HepG2 (cell line): Measurements from ENCODE around the gene SMIM44. TPM values are rescaled to one million over a fixed set of nuclear protein-coding genes. Genes with fewer than 3 reads are reported as not detected.

Experiments
- ATAC-seq: fragments of 200-7000 bp; cut with Tn5 transposase; 3 replicates; pipeline ENCODE4 v1.9.1; 2020; ENCODE audit warnings: mild to moderate bottlenecking, moderate library complexity
- BruUV-seq: library from RNA; stranded (reverse); fragments of 400-500 nt; replicated peaks from 2 replicates; lab custom pipeline; 2021; lab: Mats Ljungman, UMichigan
- CTCF ChIA-PET: fragments of 300-600 bp; formaldehyde crosslinking; extraction: SDS; loops from one replicate; lab custom pipeline; 2021; ENCODE audit warnings: low total read pairs, inconsistent platforms, low intra/inter-chr PET ratio; lab: Yijun Ruan, JAX
- POLR2A ChIA-PET: fragments of 350-600 bp; sonication (Branson Sonifier 250); formaldehyde crosslinking; loops from one replicate; lab custom pipeline; 2020; ENCODE audit warnings: antibody characterized with exemption, inconsistent platforms; lab: Yijun Ruan, JAX
- DNase-seq: peaks from one replicate; pipeline ENCODE4 v3.0.0-alpha.2; 2015; ENCODE audit warnings: low spot score
- FAIRE-seq: peaks from 3 replicates; lab custom pipeline; 2011; peaks lifted over from hg19 to GRCh38; lab: Jason Lieb, UNC
- H2AFZ ChIP-seq: one replicate; pipeline ENCODE4 v1.6.1; 2011; ENCODE audit warnings: low read length, inconsistent platforms
- H3K27ac ChIP-seq: fragments of 300-600 bp; 3 replicates; pipeline ENCODE4 v1.8.0; 2011; ENCODE audit warnings: mixed run types, mild to moderate bottlenecking, mixed read lengths, low read length, inconsistent platforms; ENCODE audit not compliant: insufficient read depth; ENCODE audit errors: extremely low read length
- H3K27me3 ChIP-seq, 2 experiments: fragments of 200-600 bp in 1 of 2; 2 replicates in 1 of 2; 3 replicates in 1 of 2; pipeline versions ENCODE4 v1.6.0 to v1.8.0; 2011; ENCODE audit warnings: low read length in 2 of 2, mild to moderate bottlenecking in 2 of 2, moderate library complexity in 2 of 2, inconsistent platforms in 1 of 2; ENCODE audit not compliant: insufficient read depth in 2 of 2, control insufficient read depth in 1 of 2
- H3K36me3 ChIP-seq, 2 experiments: fragments of 200-600 bp in 1 of 2; replicated peaks in 1 of 2; 2 replicates in 1 of 2; 3 replicates in 1 of 2; pipeline versions ENCODE4 v1.5.1 to v1.8.0; 2011; ENCODE audit warnings: low read length in 2 of 2, inconsistent platforms in 1 of 2; ENCODE audit not compliant: insufficient read depth in 2 of 2, control insufficient read depth in 1 of 2
- H3K4me1 ChIP-seq: 2 replicates; pipeline ENCODE4 v1.5.1; 2012; ENCODE audit warnings: low read length, inconsistent platforms; ENCODE audit not compliant: insufficient read depth
- H3K4me2 ChIP-seq: 2 replicates; pipeline ENCODE4 v1.6.0; 2011; ENCODE audit warnings: low read depth, low read length, inconsistent platforms
- H3K4me3 ChIP-seq, 3 experiments: fragments of 200-600 bp in 1 of 3; sonication (generic), shearing (Covaris generic) in 1 of 3; replicated peaks in 1 of 3; 2 replicates each; pipeline ENCODE4 v1.5.1; 2011 to 2016; ENCODE audit warnings: low read length in 3 of 3, inconsistent platforms in 2 of 3, low read depth in 2 of 3, mild to moderate bottlenecking in 2 of 3, control low read depth in 1 of 3, mixed read lengths in 1 of 3; ENCODE audit not compliant: insufficient read depth in 1 of 3
- H3K79me2 ChIP-seq: one replicate; pipeline ENCODE4 v1.6.1; 2011; ENCODE audit warnings: low read length, inconsistent platforms; ENCODE audit not compliant: insufficient read depth
- H3K9ac ChIP-seq: 2 replicates; pipeline ENCODE4 v1.6.0; 2011; ENCODE audit warnings: mild to moderate bottlenecking, low read depth, low read length, inconsistent platforms; ENCODE audit not compliant: insufficient read depth
- H3K9me3 ChIP-seq: 2 replicates; pipeline ENCODE4 v1.5.1; 2012; ENCODE audit warnings: mild to moderate bottlenecking, low read length
- H4K20me1 ChIP-seq: 2 replicates; pipeline ENCODE4 v1.6.0; 2011; ENCODE audit warnings: inconsistent platforms, mild to moderate bottlenecking, low read length, moderate library complexity; ENCODE audit not compliant: insufficient read depth
- FOSL2 ChIP-seq: sonication (generic); formaldehyde crosslinking; IDR thresholded peaks from 2 replicates; pipeline ENCODE4 v1.4.0; 2020; ENCODE audit warnings: missing genetic modification reagents
- GATAD1 ChIP-seq: IDR thresholded peaks from 2 replicates; pipeline ENCODE4 v1.6.1; 2016; ENCODE audit warnings: missing genetic modification reagents, missing compliant biosample characterization
- KLF12 ChIP-seq: sonication (generic); formaldehyde crosslinking; IDR thresholded peaks from 2 replicates; pipeline ENCODE4 v1.4.0; 2020; ENCODE audit warnings: missing genetic modification reagents, borderline replicate concordance
- NONO ChIP-seq, 2 experiments: fragments of 450-650 bp in 1 of 2; sonication (generic) in 1 of 2; formaldehyde crosslinking in 1 of 2; IDR thresholded peaks in 1 of 2; conservative IDR thresholded peaks in 1 of 2; 2 replicates each; pipeline versions ENCODE4 v1.6.1 to v1.8.0; 2017 to 2022; ENCODE audit warnings: mild to moderate bottlenecking in 1 of 2, missing genetic modification reagents in 1 of 2, moderate library complexity in 1 of 2
- PHF5A ChIP-seq: IDR thresholded peaks from one replicate; pipeline ENCODE4 v1.6.1; 2018; ENCODE audit warnings: low read depth, missing genetic modification reagents; ENCODE audit not compliant: unreplicated experiment
- ZNF12 ChIP-seq: sonication (generic); formaldehyde crosslinking; IDR thresholded peaks from 2 replicates; pipeline ENCODE4 v1.5.0; 2020; ENCODE audit warnings: missing genetic modification reagents
- ZNF629 ChIP-seq: sonication (generic); formaldehyde crosslinking; conservative IDR thresholded peaks from 2 replicates; pipeline ENCODE4 v1.5.0; 2020; ENCODE audit warnings: missing genetic modification reagents
- WGBS: methylation state at CpG from one replicate; pipeline ENCODE4 v1.1.6; 2017; ENCODE audit warnings: low lambda C conversion rate; 5-methylcytosine and 5-hydroxymethylcytosine counted together
- in situ Hi-C: cut with HindIII; loops from 2 replicates; pipeline ENCODE4 v1.10.0; 2017; ENCODE audit warnings: low pct_unique_long_range_greater_than_20kb; ENCODE audit not compliant: extremely low pct_ligation_motif_present
- intact Hi-C: fragments of 100-400 bp; cut with micrococcal nuclease; formaldehyde crosslinking; loops from one replicate; pipeline ENCODE4 v1.10.0; 2022; ENCODE audit not compliant: unreplicated experiment
- polyA plus RNA-seq, 8 experiments: library from polyadenylated mRNA; depleted of rRNA in 3 of 8; stranded (reverse) in 7 of 8; unstranded in 1 of 8; fragments of >200 nt; fragmentation: Illumina TruSeq in 4 of 8; extraction: Trizol in 4 of 8; gene quantifications; 2 replicates each; pipeline versions ENCODE4 v1.2.1 to v1.2.3, GENCODE V29; 2011 to 2016; ENCODE audit warnings: low read depth in 4 of 8, missing spikeins in 1 of 8, mixed read lengths in 1 of 8; ENCODE audit not compliant: insufficient read depth in 1 of 8
- total RNA-seq, 5 experiments: library from RNA; depleted of rRNA; stranded (reverse); fragments of >200 nt; fragmentation: Illumina TruSeq; extraction: Trizol; gene quantifications; 2 replicates each; pipeline ENCODE4 v1.2.3, GENCODE V29; 2016; ENCODE audit warnings: low read depth in 1 of 5

SMIM44 gene
- total and polyA plus RNA-seq, 2 of the 13 experiments (the other 11 are each of a cell fraction or from before 2014, with no cell fraction given) = not detected

GRCh38 chr19:3450796-3451411 is 32.3 kb downstream of the SMIM44 start (continued):
- no peak for TF ChIP-seq GATAD1 (CRISPR knock-in tag)
- no peak for TF ChIP-seq KLF12
- no peak for TF ChIP-seq NONO (IDR thresholded peaks at IDR 0.05)
- TF ChIP-seq NONO (CRISPR knock-in tag; conservative IDR thresholded peaks at IDR 0.05) = no peak
- no peak for TF ChIP-seq PHF5A (CRISPR knock-in tag)
- peak; percentile 41; the same call in 1 of the 2 replicates for TF ChIP-seq FOSL2 (CRISPR knock-in tag)

- H2AFZ ChIP-seq = no peak overlapping the region
- no peaks in the 10 kb centered on the region for H3K9me3 ChIP-seq
- no TSS peak for BruUV-seq
- ChIA-PET CTCF (no interaction called here), POLR2A (no interaction called here)
- H3K4me3 ChIP-seq = no peak overlapping the region
- ATAC-seq = no peak
- H3K27me3 ChIP-seq = no peaks in the 10 kb centered on the region
- no peak for FAIRE-seq
- no peak overlapping the region for H3K27ac ChIP-seq
- no peak overlapping the region for H3K4me2 ChIP-seq
- no peaks in the 10 kb centered on the region for H3K79me2 ChIP-seq
- intact Hi-C loops (no loop called here), in situ Hi-C loops (no loop called here)
- no peaks in the 10 kb centered on the region for H4K20me1 ChIP-seq
- DNase-seq = no peak
- H3K36me3 ChIP-seq = peaks cover 7 to 20% of the 10 kb centered on the region in 2 experiments; a peak in 4 of 5 replicates
- no peak overlapping the region for H3K9ac ChIP-seq
- 96% methylated on average over 23 of the region's 28 CpGs for WGBS
- no peak for TF ChIP-seq ZNF12 (CRISPR knock-in tag)
- TF ChIP-seq ZNF629 (CRISPR knock-in tag) = peak; percentile 84
- H3K4me1 ChIP-seq = peaks cover 26% of the 10 kb centered on the region
Measured at GRCh38 chr19:3448616-3449334, 34.5 kb downstream of the SMIM44 start.
